Renal pelvis (tissue), 4 donors: ENCODE results near the gene RHOXF2. TPM values are rescaled to one million over a fixed set of nuclear protein-coding genes. Genes with fewer than 3 reads are reported as not detected.
"Not testable (repeated sequence)": the region's sequence is repeated elsewhere in the genome, so short reads cannot be mapped to it uniquely, and the experiment has no call there.

Experiments
- DNase-seq: peaks from one replicate; pipeline ENCODE4 v3.0.0-alpha.2; 2013
- polyA plus RNA-seq, 3 donors: library from polyadenylated mRNA; unstranded; fragments of 120-200 nt; gene quantifications; one replicate each; pipeline ENCODE4 v1.2.1, GENCODE V29; 2013; ENCODE audit not compliant: insufficient read length in 3 of 3

RHOXF2 gene
- polyA plus RNA-seq, 3 donors, result 0.13 TPM; not detected in 2

DNA sequence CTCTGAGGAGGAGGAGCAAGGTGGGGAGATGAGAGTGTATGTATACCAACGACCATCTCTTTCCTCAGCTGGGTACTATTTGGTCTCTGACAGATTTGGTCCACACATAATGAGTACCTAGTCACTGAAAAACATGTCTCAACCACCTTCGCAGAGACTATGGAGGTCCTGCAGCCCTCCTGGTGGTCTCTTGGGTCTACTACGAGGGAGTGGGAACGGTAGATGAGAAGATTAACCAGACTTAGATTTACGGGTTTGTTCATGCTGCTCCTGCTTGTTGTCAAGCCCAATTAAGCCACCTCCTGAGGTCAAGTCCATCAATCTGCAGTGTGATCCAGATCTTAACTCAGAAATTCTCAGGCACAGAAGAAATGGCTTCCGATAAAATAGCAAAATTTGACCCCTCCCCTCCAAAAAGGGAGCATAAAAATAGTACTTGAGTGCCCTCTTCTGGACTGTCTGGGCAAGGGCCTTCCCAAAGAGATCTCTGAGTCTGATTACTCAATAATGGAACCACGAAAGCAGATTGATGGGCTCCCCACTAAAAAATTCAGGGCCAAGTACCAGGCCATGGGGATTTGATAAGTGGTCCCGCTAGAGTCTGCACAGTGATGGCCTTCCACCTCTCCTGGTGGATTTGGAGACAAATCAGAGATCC lies 38.3 kb downstream of the RHOXF2 start:
- not testable (repeated sequence) for DNase-seq

DNA sequence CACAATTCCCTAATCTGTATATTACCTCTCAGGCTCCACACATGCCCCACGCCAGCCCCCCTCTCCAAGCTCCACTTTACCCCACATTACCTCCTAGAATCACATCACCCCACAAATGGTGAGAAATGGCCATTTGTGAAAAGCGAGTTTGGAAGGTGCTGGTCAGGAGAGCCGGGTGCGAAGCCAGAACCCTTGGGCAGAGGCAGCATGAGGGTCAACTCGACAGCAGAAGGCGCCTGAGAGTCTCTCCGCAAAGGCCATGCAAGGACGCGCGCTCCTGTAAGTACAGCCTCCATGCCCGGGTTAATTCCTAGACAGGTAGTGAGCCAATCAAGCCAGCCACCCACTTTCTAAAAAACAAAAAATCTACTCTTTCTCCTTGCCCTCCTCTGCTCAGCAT lies 42.4 kb downstream of the RHOXF2 start:
- no peak for DNase-seq

DNA sequence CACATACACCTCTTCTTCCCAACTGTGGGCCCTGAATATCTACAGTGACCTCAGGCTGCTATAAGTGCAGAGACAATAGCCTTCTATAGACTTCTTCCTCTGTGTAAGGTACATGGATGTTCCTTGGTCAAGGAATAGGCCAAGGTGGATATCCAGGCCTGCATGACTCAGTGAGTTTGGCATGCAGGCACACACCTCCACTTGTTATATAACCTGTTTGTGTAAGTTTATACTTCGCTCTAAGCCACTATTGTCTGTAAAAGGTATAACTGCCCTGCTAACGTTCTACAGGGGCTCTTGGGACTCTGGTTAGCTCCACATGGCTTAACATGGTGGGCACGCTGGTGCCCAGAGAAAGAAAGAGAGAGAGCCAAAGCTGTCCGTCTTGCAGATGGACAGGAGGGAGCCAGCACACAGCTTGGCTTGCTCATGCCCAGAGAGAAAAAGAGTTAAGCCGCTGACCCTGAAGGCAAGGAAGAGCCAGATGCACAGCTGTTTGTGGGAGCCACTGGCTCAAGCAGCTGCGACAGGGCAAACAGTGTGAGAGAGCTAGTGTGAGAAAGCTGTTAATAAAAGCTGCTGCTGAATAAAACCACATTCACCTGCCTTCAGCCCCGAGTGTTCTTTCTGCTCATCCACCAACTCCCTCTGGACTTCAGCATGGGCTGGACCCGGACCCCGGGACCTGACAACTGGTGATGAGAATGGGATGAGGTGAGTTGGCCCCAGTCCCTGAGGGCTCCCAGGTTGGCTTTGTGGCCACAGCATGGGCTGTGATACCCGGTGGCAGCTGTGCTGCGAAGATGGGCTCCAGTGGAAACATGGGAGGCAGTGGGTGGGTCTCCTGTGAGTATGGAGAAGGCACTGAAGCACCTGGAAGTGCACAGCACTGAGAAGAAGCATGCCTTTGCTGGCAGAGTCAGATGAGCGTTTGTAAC lies 47.7 kb downstream of the RHOXF2 start:
- DNase-seq, result no peak

DNA sequence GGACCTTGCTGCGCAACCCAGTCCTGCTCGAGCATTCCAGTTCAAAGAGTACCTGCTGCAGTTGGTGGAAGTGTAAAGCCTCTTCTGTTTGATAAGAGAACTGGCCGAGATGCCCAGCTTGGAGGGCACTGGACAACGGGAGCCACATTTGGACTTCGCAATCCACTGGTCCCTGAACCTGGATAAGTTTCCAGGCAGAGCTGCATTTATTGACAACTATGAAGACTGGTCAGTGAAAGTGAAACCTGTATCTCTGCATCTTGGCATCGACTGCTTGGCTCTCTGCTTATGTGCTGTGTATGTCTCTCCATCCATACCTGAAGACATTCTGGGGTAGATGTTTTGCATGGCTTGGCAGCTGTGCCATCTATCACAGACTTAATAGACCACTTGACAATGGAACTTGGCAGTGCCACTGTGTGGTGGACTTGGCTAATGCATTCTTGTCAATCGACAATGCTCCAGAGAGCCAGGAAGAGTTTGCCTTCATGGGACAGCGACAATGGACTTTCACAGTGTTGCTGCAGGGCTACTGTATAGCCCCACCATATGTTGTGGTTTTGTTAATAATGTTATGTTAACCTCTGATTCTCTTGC lies 48.7 kb downstream of the RHOXF2 start:
- DNase-seq, result peak; percentile 46

DNA sequence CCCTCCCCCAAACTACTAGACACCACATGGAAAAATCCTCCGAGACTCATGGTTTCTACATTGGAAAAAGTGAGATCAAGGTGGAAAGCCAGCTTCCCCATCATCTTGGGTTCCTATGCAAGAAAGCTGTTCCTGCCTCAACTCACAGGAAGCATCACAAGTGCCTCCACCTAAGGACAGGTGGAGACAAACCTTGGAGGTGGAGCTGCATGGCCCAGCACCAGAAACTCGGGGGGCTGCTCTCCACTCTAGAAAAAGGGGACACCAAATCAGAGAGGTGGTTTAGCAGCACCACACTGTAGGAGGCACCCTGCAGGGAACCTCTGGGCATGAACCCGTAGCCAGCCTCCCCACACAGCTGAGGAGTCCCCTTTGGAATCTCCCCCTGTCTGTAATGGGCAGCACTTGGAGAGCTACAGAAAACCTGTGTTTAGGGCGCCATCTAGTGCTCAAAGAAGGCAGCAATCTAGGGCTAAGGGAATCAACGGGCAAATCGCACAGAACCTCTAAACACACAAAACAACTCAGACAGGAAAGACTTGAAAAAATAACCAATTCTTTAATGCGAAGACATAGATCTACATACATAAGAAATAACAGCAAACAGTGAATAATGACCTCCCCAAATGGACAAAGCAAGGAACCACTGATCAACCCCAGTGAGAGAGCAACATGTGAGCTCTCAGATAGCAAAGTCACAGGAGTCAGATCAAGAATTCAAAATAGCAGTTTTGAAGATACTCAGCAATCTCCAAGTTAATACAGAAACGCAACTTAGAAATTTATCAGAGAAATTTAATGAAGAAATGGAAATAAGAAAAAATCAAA lies 55.2 kb downstream of the RHOXF2 start:
- peak; percentile 63 for DNase-seq

Other genes with a start within 250 kb of the RHOXF2 start
- 10 to 100 TPM; 12.5 to 14.7 (median 14.6) TPM for gene NKAP, start 214.9 kb upstream of the RHOXF2 start, polyA plus RNA-seq
- gene RHOXF2B, start 80.9 kb upstream of the RHOXF2 start, polyA plus RNA-seq, result under 1 TPM in 1 of 3 donors, not detected in 2; 0.21 TPM
- gene RHOXF1, start 42.7 kb upstream of the RHOXF2 start, polyA plus RNA-seq, result 1 to 10 TPM in 2 of 3 donors, under 1 TPM in 1; 0.19 to 3.6 (median 3.5) TPM
- 10 to 100 TPM; 23.5 to 25.6 (median 23.8) TPM for gene ZBTB33, start 92.2 kb downstream of the RHOXF2 start, polyA plus RNA-seq
- under 1 TPM; 0.21 to 0.30 (median 0.25) TPM for gene TMEM255A, start 152.8 kb downstream of the RHOXF2 start, polyA plus RNA-seq
- under 1 TPM in 1 of 3 donors, not detected in 2; 0.19 TPM for gene ATP1B4, start 203.5 kb downstream of the RHOXF2 start, polyA plus RNA-seq